GM23248 (cell line): ENCODE data around the gene CFAP300. TPM values are rescaled to one million over a fixed set of nuclear protein-coding genes. Genes with fewer than 3 reads are reported as not detected.

Experiments used
- DNase-seq: peaks from one replicate; pipeline ENCODE4 v3.0.0-alpha.2; 2015
- H2AFZ ChIP-seq: fragments of 200-600 bp; sonication (generic); 2 replicates; pipeline ENCODE4 v1.6.1; 2016; ENCODE audit warnings: antibody characterized with exemption
- H3F3A ChIP-seq: fragments of 200-600 bp; sonication (generic); 2 replicates; pipeline ENCODE4 v1.6.1; 2016; ENCODE audit warnings: mild to moderate bottlenecking, antibody characterized with exemption, mixed run types; ENCODE audit not compliant: insufficient read depth
- H3K27ac ChIP-seq: fragments of 200-600 bp; sonication (generic); 2 replicates; pipeline ENCODE4 v1.5.1; 2016; ENCODE audit warnings: mild to moderate bottlenecking
- H3K27me3 ChIP-seq: fragments of 200-600 bp; sonication (generic); replicated peaks from 2 replicates; pipeline ENCODE4 v1.6.1; 2016; ENCODE audit warnings: mild to moderate bottlenecking; ENCODE audit not compliant: insufficient read depth
- H3K36me3 ChIP-seq: fragments of 200-600 bp; sonication (generic); 2 replicates; pipeline ENCODE4 v1.6.1; 2016; ENCODE audit warnings: low read depth, mild to moderate bottlenecking
- H3K4me1 ChIP-seq: fragments of 200-600 bp; sonication (generic); 2 replicates; pipeline ENCODE4 v1.6.1; 2016; ENCODE audit warnings: mild to moderate bottlenecking; ENCODE audit not compliant: insufficient read depth
- H3K4me2 ChIP-seq: fragments of 200-600 bp; sonication (generic); one replicate; pipeline ENCODE4 v1.6.1; 2016; ENCODE audit warnings: mild to moderate bottlenecking; ENCODE audit not compliant: unreplicated experiment
- H3K4me3 ChIP-seq: fragments of 200-600 bp; sonication (generic); 2 replicates; pipeline ENCODE4 v1.5.1; 2016; ENCODE audit warnings: mild to moderate bottlenecking
- H3K79me2 ChIP-seq: fragments of 200-600 bp; sonication (generic); 2 replicates; pipeline ENCODE4 v1.6.1; 2016; ENCODE audit warnings: mild to moderate bottlenecking; ENCODE audit not compliant: insufficient read depth
- H3K9ac ChIP-seq: fragments of 200-600 bp; sonication (generic); 2 replicates; pipeline ENCODE4 v1.6.1; 2016; ENCODE audit warnings: mild to moderate bottlenecking
- H3K9me2 ChIP-seq: fragments of 200-600 bp; sonication (generic); 2 replicates; pipeline ENCODE4 v1.6.1; 2016; ENCODE audit warnings: mixed run types, mild to moderate bottlenecking, moderate library complexity; ENCODE audit not compliant: insufficient read depth
- H3K9me3 ChIP-seq: fragments of 200-600 bp; sonication (generic); one replicate; pipeline ENCODE4 v1.6.1; 2017; ENCODE audit warnings: low read depth
- H4K20me1 ChIP-seq: fragments of 200-600 bp; sonication (generic); 2 replicates; pipeline ENCODE4 v1.6.0; 2016; ENCODE audit not compliant: insufficient read depth
- EZH2 ChIP-seq: fragments of 200-600 bp; sonication (generic); IDR thresholded peaks from 2 replicates; pipeline ENCODE4 v1.6.1; 2018; ENCODE audit warnings: antibody characterized with exemption, mild to moderate bottlenecking; ENCODE audit not compliant: insufficient read depth, poor library complexity, severe bottlenecking
- EZH2phosphoT487 ChIP-seq: fragments of 200-600 bp; sonication (generic); IDR thresholded peaks from 2 replicates; pipeline ENCODE4 v1.6.1; 2018; ENCODE audit warnings: antibody characterized with exemption, moderate library complexity, mild to moderate bottlenecking, low read depth; ENCODE audit not compliant: insufficient read depth
- WGBS, 2 experiments: methylation state at CpG; one replicate each; pipeline ENCODE4 v1.1.6; 2015 to 2017; ENCODE audit warnings: low lambda C conversion rate in 2 of 2, low coverage in 1 of 2; ENCODE audit errors: missing lambda C conversion rate in 2 of 2; 5-methylcytosine and 5-hydroxymethylcytosine counted together
- in situ Hi-C: fragments of 300-500 bp; cut with MboI; formaldehyde crosslinking; loops from 2 replicates; pipeline ENCODE4 v1.15.0; 2020
- polyA plus RNA-seq: library from polyadenylated mRNA; unstranded; fragments of >200 nt; fragmentation: Nextera tagmentation; extraction: Ambion mirVana; gene quantifications from 2 replicates; pipeline ENCODE4 v1.2.1, GENCODE V29; 2016
- total RNA-seq: library from RNA; depleted of rRNA; stranded (reverse); fragments of >200 nt; shearing (Covaris generic); gene quantifications from 2 replicates; pipeline ENCODE4 v1.2.3, GENCODE V29; 2014

Gene CFAP300
- total and polyA plus RNA-seq, 2 experiments from 2014 or later, result 7.3 to 14.0 TPM

DNA sequence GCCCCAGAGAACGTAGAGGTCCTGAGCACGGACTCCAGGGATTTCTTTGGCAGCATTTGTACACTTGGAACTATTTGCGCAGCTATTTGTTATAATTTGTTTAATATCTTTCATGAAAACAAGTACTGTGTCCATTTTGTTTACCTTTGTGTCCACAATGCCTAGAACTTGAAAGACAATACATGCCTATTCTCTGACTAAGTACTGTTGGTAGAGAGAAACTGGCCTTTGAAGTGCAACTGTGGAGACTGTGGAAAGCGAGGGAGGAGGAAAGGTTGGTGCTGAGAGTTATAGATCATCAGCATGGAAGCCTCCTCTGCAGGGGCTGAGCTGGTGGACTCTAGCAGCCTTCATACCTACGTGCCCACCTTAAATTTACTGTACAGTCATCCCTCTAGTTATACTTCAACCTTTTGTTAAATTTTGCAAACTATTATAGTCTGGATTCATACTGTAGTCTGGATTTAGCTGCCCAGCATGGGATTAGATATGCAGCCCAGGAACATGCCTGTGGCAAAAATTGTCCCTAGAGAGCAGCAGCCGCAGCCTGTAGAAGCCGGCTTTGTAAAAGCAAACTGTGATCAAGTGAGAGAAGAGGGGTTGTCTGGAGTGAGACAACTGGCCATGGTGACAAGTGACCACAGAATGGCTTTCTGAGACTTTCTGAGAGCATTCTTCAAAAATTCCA, 38.8 kb downstream of the CFAP300 start:
- Histone ChIP-seq H3K9me2 (no peaks in the 10 kb centered on the region), H3K27ac (no peak overlapping the region), H3K36me3 (no peaks in the 10 kb centered on the region), H3K79me2 (no peaks in the 10 kb centered on the region), H3K4me1 (no peaks in the 10 kb centered on the region; the same call in 1 of the 2 replicates), H3K4me3 (no peak overlapping the region), H3K4me2 (no peak overlapping the region), H3F3A (no peaks in the 10 kb centered on the region), H3K27me3 (no peaks in the 10 kb centered on the region), H4K20me1 (no peaks in the 10 kb centered on the region), H3K9me3 (no peaks in the 10 kb centered on the region), H2AFZ (no peak overlapping the region), H3K9ac (no peak overlapping the region)
- WGBS, 2 experiments, result 90 to 92% methylated on average over 7 of the region's 7 CpGs
- TF ChIP-seq EZH2 (no peak), EZH2phosphoT487 (no peak)
- in situ Hi-C loops, result no loop called here
- no peak for DNase-seq

DNA sequence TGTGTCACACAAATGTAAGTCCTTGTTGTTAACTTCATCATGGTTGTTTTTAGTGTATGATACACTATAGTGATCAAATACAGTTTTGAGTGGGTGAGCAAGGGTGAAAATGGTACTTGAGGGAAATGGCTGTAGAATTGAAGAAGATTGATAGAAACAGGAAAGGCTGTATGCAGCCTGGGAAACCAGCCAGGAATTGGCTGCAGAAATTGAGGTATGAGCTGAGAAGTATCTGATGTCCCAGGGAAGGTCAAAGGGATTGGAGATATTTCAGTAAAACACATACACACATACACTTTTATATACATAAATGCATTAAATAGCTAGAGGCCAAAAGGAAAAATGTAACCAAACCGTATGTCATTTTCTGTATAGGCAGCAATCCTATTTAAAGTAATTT, 49.9 kb downstream of the CFAP300 start:
- H3K4me1 ChIP-seq, result no peaks in the 10 kb centered on the region
- H3K36me3 ChIP-seq, result no peaks in the 10 kb centered on the region
- H3K9ac ChIP-seq, result no peak overlapping the region
- no peaks in the 10 kb centered on the region for H3K79me2 ChIP-seq
- no peak for DNase-seq
- in situ Hi-C loops, result no loop called here
- no peaks in the 10 kb centered on the region for H3K9me3 ChIP-seq
- no peaks in the 10 kb centered on the region for H4K20me1 ChIP-seq
- H3K27ac ChIP-seq, result no peak overlapping the region
- WGBS, 2 experiments, result 97 to 100% methylated on average over 1 of the region's 1 CpG
- TF ChIP-seq EZH2 (no peak), EZH2phosphoT487 (no peak)
- no peaks in the 10 kb centered on the region for H3F3A ChIP-seq
- no peaks in the 10 kb centered on the region for H3K27me3 ChIP-seq
- no peak overlapping the region for H2AFZ ChIP-seq
- H3K4me3 ChIP-seq, result no peak overlapping the region
- H3K9me2 ChIP-seq, result no peaks in the 10 kb centered on the region
- no peak overlapping the region for H3K4me2 ChIP-seq

DNA sequence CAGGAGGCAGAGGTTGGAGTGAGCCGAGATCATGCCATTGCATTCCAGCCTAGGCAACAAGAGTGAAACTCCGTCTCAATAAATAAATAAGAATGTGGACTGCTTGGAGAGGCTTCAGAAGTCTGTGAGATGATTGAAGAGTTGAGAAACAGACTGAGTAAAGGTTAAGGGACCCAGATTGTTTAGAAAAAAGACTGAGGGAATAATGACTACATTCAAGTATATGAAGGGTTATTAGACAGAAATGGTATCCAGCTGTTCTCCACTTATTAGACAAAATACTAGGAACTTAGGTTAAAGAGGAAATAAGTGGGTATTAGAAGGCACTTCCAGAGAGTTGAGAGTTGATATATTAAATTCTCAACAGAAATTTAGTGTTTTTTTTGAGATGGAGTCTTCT, 52.5 kb downstream of the CFAP300 start:
- in situ Hi-C loops, result no loop called here
- Histone ChIP-seq H3K9ac (no peak overlapping the region), H3K79me2 (no peaks in the 10 kb centered on the region), H3K4me3 (no peak overlapping the region), H3K4me2 (no peak overlapping the region), H3K27me3 (no peaks in the 10 kb centered on the region), H3K4me1 (no peaks in the 10 kb centered on the region), H3K9me3 (no peaks in the 10 kb centered on the region), H4K20me1 (no peaks in the 10 kb centered on the region), H3K9me2 (no peaks in the 10 kb centered on the region), H3K27ac (no peak overlapping the region), H3F3A (no peaks in the 10 kb centered on the region), H3K36me3 (no peaks in the 10 kb centered on the region), H2AFZ (no peak overlapping the region)
- no peak for DNase-seq
- TF ChIP-seq EZH2 (no peak), EZH2phosphoT487 (no peak)
- 90 to 100% methylated on average over 2 of the region's 2 CpGs for WGBS, 2 experiments

DNA sequence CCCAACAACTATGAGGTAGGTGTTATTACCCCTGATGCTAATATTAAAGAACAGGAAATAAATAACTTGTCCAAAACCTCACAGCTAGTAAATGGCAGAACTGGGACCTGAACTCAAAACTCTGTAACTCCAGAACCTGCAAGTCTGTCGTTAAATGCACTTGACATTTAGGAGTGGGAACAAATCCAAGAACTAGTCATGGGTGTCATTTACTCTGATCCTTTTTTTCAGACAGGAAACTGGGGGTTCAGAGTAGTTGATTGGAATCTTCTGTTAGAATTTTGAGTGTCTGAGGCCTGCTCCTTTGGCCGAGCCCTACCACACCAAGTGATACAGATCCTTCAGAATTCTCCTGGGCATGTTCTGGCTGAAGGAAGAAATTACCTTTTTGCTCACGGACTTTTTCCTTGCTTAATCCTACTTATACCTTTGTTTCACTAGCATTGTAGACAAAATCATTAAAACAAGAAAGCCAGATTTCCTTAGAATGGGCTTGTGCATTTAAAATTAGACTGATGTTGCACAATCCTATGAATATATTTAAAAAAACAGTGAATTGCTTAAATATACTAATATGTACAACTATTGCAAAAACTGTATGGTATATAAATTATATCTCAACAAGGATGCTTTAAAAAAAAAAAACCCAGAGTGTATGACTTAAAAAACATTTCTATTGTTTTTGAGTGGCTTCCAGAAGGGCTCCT, 61.6 kb downstream of the CFAP300 start:
- Histone ChIP-seq H3K4me3 (peak overlapping the region; percentile 84), H3K36me3 (no peaks in the 10 kb centered on the region), H3K27me3 (no peaks in the 10 kb centered on the region), H4K20me1 (no peaks in the 10 kb centered on the region), H3K9me3 (no peaks in the 10 kb centered on the region), H3K9ac (peak overlapping the region; percentile 92), H3K4me2 (peak overlapping the region; percentile 88), H3F3A (peaks cover 32% of the 10 kb centered on the region), H2AFZ (peak overlapping the region; percentile 95), H3K27ac (peak overlapping the region; percentile 92), H3K4me1 (peaks cover 12% of the 10 kb centered on the region), H3K79me2 (peaks cover 48% of the 10 kb centered on the region), H3K9me2 (no peaks in the 10 kb centered on the region)
- no peak for DNase-seq
- in situ Hi-C loops, result no loop called here
- TF ChIP-seq EZH2phosphoT487, result no peak
- TF ChIP-seq EZH2, result no peak
- 64 to 73% methylated on average over 3 of the region's 3 CpGs for WGBS, 2 experiments
